BLaER1 (cell line): Measurements from ENCODE around the gene SLC2A9.

Experiments used
- H3K27ac ChIP-seq: shearing (Covaris generic); formaldehyde crosslinking; 2 replicates; pipeline ENCODE4 v1.8.1; 2022
- H3K27me3 ChIP-seq: shearing (Covaris generic); formaldehyde crosslinking; 2 replicates; pipeline ENCODE4 v1.8.1; 2022
- H3K36me3 ChIP-seq: shearing (Covaris generic); formaldehyde crosslinking; 2 replicates; pipeline ENCODE4 v1.8.1; 2022
- H3K4me1 ChIP-seq: shearing (Covaris generic); formaldehyde crosslinking; 2 replicates; pipeline ENCODE4 v1.8.1; 2022
- H3K4me2 ChIP-seq: shearing (Covaris generic); formaldehyde crosslinking; 2 replicates; pipeline ENCODE4 v1.8.1; 2022
- H3K4me3 ChIP-seq: shearing (Covaris generic); formaldehyde crosslinking; 2 replicates; pipeline ENCODE4 v1.8.1; 2022
- H3K9ac ChIP-seq: shearing (Covaris generic); formaldehyde crosslinking; 2 replicates; pipeline ENCODE4 v1.8.1; 2022
- H3K9me3 ChIP-seq: shearing (Covaris generic); formaldehyde crosslinking; 2 replicates; pipeline ENCODE4 v1.8.1; 2022
- H4K20me1 ChIP-seq: shearing (Covaris generic); formaldehyde crosslinking; 2 replicates; pipeline ENCODE4 v1.8.1; 2022
- Cebpa-rat ChIP-seq: shearing (Covaris generic); IDR thresholded peaks from 2 replicates; pipeline ENCODE4 v1.8.1; 2022

SLC2A9 gene

DNA sequence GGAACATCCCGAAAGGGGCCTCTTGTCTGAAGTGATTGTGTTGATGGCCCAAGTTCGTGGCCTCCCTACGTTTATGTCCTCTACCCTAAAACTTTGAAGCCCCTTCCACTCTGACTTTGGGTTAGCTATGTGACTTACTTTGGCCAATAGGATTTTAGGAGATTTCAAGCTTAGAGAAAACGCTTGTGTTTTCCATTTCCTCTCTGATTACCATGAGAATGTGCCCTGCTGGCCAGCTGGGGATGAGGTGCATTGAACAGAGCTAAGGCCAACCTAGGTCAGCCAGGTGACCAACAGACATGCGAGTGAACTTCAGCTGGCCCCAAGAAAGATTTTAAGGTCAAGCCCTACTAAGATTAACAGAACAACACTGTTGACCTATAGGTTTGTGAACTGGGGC, 82.4 kb downstream of the SLC2A9 start:
- H3K27ac ChIP-seq: no peak overlapping the region
- H3K4me3 ChIP-seq: no peak overlapping the region
- H3K4me2 ChIP-seq: no peak overlapping the region
- no peaks in the 10 kb centered on the region for H4K20me1 ChIP-seq
- H3K36me3 ChIP-seq: no peaks in the 10 kb centered on the region
- no peaks in the 10 kb centered on the region for H3K9me3 ChIP-seq
- peaks cover 10% of the 10 kb centered on the region for H3K4me1 ChIP-seq
- no peak for TF ChIP-seq Cebpa-rat
- H3K9ac ChIP-seq: no peak overlapping the region
- H3K27me3 ChIP-seq: no peaks in the 10 kb centered on the region

DNA sequence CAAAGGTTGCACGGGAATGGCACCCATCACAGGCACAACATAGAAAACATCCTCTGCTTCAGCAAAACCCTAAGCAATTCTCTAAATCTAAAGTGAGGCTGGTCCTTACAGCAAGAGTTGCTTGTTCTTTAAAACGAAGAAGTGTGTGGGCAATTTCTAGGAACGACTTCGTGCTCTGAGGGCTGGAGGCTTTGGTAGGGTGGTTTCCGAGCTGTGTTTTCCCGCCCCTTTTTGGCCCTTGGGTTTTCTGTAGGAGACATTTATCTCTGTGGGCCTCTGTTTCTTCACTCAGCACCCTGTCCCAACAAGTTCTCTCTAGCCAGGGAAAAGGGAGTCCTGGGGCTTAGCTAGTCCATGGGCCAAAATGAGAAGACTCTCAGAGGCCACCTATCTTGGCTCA, 84.2 kb downstream of the SLC2A9 start:
- Histone ChIP-seq H3K9ac (no peak overlapping the region), H4K20me1 (no peaks in the 10 kb centered on the region), H3K27ac (no peak overlapping the region), H3K4me3 (no peak overlapping the region), H3K4me2 (no peak overlapping the region), H3K27me3 (no peaks in the 10 kb centered on the region), H3K4me1 (peaks cover 10% of the 10 kb centered on the region), H3K9me3 (no peaks in the 10 kb centered on the region), H3K36me3 (no peaks in the 10 kb centered on the region)
- no peak for TF ChIP-seq Cebpa-rat

DNA sequence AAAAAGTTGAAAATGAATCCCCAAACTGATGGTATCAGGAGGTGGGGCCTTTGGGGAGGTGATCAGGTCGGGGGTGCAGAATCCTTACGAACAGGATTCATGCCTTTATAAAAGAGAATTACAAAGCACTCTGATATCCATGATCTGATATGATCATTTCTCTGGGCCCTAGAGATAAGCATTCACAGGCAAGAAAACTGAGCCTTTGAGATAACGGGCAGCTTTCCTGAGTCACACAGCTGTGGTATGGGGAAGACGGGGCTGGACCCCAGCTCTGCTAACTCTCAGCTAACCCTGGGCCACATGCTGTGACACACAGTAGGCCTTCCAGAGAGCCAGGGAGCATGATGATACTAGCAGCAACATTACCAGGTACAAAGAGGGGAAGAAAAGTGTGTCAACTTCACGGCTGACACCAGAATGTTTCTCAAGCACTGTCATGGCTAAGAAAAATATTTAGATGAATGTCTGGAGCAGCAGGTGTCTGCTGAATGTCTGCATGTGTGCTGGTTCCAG, 85.1 kb downstream of the SLC2A9 start:
- Histone ChIP-seq H3K9ac (no peak overlapping the region), H3K4me3 (no peak overlapping the region), H3K27ac (no peak overlapping the region), H3K4me1 (peaks cover 10% of the 10 kb centered on the region), H3K27me3 (no peaks in the 10 kb centered on the region), H3K4me2 (no peak overlapping the region), H3K9me3 (no peaks in the 10 kb centered on the region), H3K36me3 (no peaks in the 10 kb centered on the region), H4K20me1 (no peaks in the 10 kb centered on the region)
- TF ChIP-seq Cebpa-rat: no peak

DNA sequence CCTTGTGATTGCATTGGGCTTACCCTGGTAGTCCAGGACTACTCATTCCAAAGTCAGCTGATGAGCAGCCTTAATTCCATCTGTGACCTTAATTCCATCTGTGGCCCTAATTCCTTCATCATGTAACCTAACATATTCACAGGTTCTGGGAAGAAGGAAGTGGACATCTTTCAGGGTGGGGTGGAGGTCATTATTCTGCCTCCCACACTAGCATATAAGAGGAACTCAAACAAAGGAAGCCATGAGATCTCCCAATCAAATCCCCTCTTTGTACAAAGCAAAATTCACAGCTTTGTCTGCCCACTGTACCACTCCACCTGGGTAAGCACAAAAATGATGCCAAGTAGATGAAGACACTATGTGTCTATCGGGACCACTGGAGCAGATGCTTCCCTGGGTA, 87.3 kb downstream of the SLC2A9 start:
- Histone ChIP-seq H3K4me1 (no peaks in the 10 kb centered on the region), H4K20me1 (no peaks in the 10 kb centered on the region), H3K36me3 (no peaks in the 10 kb centered on the region), H3K4me2 (no peak overlapping the region), H3K9me3 (no peaks in the 10 kb centered on the region), H3K9ac (no peak overlapping the region), H3K4me3 (no peak overlapping the region), H3K27ac (no peak overlapping the region), H3K27me3 (no peaks in the 10 kb centered on the region)
- no peak for TF ChIP-seq Cebpa-rat

DNA sequence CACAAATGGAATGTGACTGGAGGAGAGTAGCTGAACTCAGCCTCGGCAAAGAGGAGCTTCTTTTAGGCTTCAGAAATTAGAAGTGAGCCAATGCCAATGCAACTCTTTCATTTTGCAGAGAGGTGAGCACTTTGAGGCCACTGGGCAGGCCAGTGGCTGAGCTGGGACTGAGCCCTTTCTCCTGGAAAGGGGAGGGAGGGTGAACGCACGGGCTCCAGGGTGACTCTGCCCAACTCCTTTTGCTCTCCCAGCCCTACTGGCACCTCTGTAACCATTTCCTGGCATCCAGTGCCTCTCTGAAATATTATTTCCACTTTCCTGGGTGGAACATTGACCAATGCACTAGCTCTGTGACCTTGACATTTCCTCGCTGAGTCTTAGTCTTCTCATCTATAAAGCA, 88.1 kb downstream of the SLC2A9 start:
- H3K4me2 ChIP-seq: no peak overlapping the region
- H3K27me3 ChIP-seq: no peaks in the 10 kb centered on the region
- no peaks in the 10 kb centered on the region for H3K36me3 ChIP-seq
- no peak overlapping the region for H3K9ac ChIP-seq
- H3K4me3 ChIP-seq: no peak overlapping the region
- H3K4me1 ChIP-seq: no peaks in the 10 kb centered on the region
- H3K9me3 ChIP-seq: no peaks in the 10 kb centered on the region
- H4K20me1 ChIP-seq: no peaks in the 10 kb centered on the region
- TF ChIP-seq Cebpa-rat: no peak
- H3K27ac ChIP-seq: no peak overlapping the region

DNA sequence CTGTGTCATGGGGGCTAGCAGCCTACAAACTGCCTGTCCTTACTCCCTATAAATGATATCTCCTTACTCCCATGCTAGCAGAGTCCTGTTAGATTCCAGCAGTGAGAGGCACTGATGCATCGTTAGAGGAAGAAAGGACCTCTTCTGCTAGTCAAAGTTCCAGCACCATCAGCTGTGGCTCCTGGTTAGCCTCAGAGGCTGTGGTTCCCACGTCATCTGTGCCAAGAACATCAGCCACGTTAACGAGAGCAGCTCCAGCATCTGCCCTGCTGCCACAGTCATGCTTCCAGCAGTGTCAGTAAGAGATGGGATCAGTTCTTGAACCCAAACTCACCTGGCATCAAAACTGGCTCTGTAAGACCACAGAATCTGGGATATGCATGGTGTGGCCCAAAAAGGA, 88.5 kb downstream of the SLC2A9 start:
- H3K9me3 ChIP-seq: no peaks in the 10 kb centered on the region
- H4K20me1 ChIP-seq: no peaks in the 10 kb centered on the region
- H3K36me3 ChIP-seq: no peaks in the 10 kb centered on the region
- no peaks in the 10 kb centered on the region for H3K4me1 ChIP-seq
- no peak overlapping the region for H3K4me2 ChIP-seq
- H3K27me3 ChIP-seq: no peaks in the 10 kb centered on the region
- no peak overlapping the region for H3K9ac ChIP-seq
- H3K4me3 ChIP-seq: no peak overlapping the region
- TF ChIP-seq Cebpa-rat: no peak
- no peak overlapping the region for H3K27ac ChIP-seq

DNA sequence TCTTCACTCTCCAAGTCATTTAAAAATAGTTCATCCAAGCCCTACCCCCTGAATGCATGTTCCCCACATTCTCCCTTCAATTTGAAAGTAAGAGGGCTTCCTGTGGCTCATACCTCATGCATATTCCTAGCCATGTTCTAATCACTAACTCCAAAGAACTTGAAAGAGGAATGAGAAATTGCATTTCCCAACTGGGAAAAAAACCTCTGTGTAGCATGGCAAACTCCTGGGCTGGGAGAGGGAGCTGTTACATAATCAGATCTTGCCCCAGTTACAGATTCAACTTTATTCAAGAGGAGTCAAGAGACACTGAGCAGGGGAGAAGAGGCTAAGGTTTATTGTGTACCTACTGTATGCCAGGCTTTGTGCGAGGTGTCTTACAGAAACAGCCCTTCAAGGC, 90.2 kb downstream of the SLC2A9 start:
- no peak overlapping the region for H3K9ac ChIP-seq
- TF ChIP-seq Cebpa-rat: no peak
- H3K36me3 ChIP-seq: no peaks in the 10 kb centered on the region
- H3K4me1 ChIP-seq: no peaks in the 10 kb centered on the region
- H3K4me2 ChIP-seq: no peak overlapping the region
- no peak overlapping the region for H3K4me3 ChIP-seq
- no peak overlapping the region for H3K27ac ChIP-seq
- H3K9me3 ChIP-seq: no peaks in the 10 kb centered on the region
- no peaks in the 10 kb centered on the region for H3K27me3 ChIP-seq
- H4K20me1 ChIP-seq: no peaks in the 10 kb centered on the region

DNA sequence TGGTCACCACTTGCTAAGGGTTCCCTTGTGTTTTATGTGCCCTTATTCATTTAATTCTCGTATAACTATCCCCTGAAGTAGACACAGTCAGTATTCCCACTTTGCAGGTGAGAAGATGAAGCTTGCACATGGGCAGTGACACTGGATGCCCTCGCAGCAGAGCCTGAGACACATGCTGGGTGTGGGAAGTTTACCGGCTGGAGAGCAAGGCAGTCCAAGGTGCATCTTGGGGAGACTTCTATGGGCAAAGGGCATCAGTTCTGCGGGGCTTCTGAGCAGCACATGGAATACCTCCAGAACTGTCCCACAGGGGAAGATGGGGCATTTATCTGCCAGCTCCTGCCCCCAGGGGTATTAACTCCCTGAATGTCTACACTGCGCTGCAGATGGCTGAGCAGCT, 92.2 kb downstream of the SLC2A9 start:
- Histone ChIP-seq H3K4me2 (no peak overlapping the region), H3K4me1 (no peaks in the 10 kb centered on the region), H3K4me3 (no peak overlapping the region), H3K27me3 (no peaks in the 10 kb centered on the region), H3K9me3 (no peaks in the 10 kb centered on the region), H3K27ac (no peak overlapping the region), H4K20me1 (no peaks in the 10 kb centered on the region), H3K9ac (no peak overlapping the region), H3K36me3 (no peaks in the 10 kb centered on the region)
- TF ChIP-seq Cebpa-rat: no peak

DNA sequence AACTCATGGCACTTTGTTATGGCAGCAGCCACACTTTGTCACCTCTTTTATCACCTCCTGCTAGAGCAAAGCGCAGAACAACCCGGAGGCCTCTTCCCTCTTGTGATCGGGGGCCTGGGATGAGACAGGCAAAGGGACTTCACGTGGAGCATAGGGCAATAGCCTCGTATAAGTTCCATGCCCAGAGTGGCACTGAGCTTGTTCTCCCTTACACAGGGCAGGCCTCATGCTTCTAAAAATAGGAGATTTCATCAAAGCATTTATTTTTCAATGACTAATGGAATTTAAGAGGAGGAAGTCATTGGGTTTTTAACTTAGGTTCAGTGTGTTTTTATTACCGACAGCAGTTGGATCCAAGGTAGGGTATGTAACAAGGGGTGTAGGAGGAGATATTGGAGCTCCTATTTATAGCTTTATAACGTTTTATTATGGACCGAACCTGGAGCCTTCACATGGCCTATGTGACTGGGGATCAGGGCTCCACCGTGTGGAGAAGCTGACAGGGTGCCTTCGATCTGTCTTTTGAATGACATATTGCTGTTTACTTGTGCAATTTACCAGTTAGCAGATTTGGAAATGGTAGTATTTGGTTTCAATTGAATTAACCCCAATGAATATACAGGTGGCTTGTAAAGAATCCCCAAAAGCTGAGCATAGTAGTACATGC, 93.8 kb downstream of the SLC2A9 start:
- Histone ChIP-seq H3K9me3 (no peaks in the 10 kb centered on the region), H3K9ac (no peak overlapping the region), H3K4me3 (no peak overlapping the region), H3K4me1 (no peaks in the 10 kb centered on the region), H3K36me3 (no peaks in the 10 kb centered on the region), H3K4me2 (no peak overlapping the region), H3K27me3 (no peaks in the 10 kb centered on the region), H4K20me1 (no peaks in the 10 kb centered on the region), H3K27ac (no peak overlapping the region)
- TF ChIP-seq Cebpa-rat: no peak

DNA sequence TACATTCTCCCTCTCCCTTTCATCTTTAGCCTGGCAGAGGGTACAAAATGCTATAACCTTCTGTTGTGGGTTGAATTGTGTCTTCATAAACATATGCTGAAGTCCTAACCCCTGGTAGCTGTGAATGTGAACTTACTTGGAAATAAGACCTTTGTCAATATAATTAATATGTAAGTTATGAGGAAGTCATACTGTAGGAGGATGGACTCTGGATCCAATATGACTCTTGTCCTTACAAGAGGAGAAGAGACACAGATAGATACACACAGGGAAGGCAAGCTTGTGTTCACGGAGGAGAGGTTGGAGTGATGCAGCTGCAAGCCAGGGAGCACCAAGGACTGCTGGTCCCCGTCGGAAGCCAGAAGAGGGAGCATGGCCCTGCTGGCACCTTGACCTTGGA, 94.7 kb downstream of the SLC2A9 start:
- H3K4me1 ChIP-seq: no peaks in the 10 kb centered on the region
- TF ChIP-seq Cebpa-rat: no peak
- H3K4me3 ChIP-seq: no peak overlapping the region
- H3K36me3 ChIP-seq: no peaks in the 10 kb centered on the region
- H3K27ac ChIP-seq: no peak overlapping the region
- no peaks in the 10 kb centered on the region for H3K27me3 ChIP-seq
- H3K4me2 ChIP-seq: no peak overlapping the region
- no peaks in the 10 kb centered on the region for H3K9me3 ChIP-seq
- no peak overlapping the region for H3K9ac ChIP-seq
- no peaks in the 10 kb centered on the region for H4K20me1 ChIP-seq

DNA sequence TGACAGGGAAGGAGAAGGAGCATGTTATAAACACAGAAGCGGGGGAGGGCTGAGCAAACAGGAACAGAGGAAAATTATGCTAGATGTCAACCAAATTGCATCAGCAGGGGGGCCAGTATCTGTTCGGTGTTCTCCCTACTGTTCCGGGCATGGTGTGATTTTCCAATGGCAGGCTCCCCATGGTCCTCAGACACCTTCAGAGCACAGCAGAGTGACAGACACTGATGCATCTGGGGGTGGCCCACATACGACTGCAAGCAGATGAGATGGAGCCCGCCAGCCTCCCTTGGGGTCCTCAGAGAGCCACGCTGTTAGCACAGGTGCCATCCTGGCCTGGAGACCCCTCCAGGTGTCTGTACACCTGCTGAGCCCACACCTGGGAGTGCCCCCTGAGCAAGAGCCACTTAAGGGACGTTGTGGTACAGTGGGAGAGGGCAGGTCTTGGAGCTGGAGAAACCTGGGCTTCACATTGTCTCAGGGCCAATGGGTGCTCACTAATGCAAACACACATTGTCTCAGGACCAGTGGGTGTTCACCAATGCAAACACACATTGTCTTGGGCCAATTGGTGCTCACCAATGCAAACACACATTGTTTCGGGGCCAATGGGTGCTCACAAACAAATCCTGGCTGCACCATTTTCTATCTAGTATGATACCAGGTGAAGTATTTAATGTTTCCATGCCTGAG, 95.4 kb downstream of the SLC2A9 start:
- Histone ChIP-seq H3K36me3 (no peaks in the 10 kb centered on the region), H4K20me1 (no peaks in the 10 kb centered on the region), H3K27me3 (no peaks in the 10 kb centered on the region), H3K4me1 (no peaks in the 10 kb centered on the region), H3K9me3 (no peaks in the 10 kb centered on the region), H3K27ac (no peak overlapping the region), H3K9ac (no peak overlapping the region), H3K4me3 (no peak overlapping the region), H3K4me2 (no peak overlapping the region)
- TF ChIP-seq Cebpa-rat: no peak
